IMR-90 (cell line): ENCODE results near the gene TMEM215.

Source experiments
- POLR2A ChIP-seq: IDR thresholded peaks from 2 replicates; pipeline ENCODE4 v1.6.1; 2012; ENCODE audit warnings: mild to moderate bottlenecking, low read depth, low read length
- RFX5 ChIP-seq: IDR thresholded peaks from 2 replicates; pipeline ENCODE4 v1.8.0; 2012; ENCODE audit warnings: low read depth, mild to moderate bottlenecking, low read length, moderate library complexity
- TF ChIP-seq, protein P1 (sequence below): conservative IDR thresholded peaks from 2 replicates; pipeline ENCODE4 v1.5.1; 2012; ENCODE audit warnings: mild to moderate bottlenecking, low read depth, low read length, improper control_type of control experiment

- TF ChIP-seq, protein P1, sequence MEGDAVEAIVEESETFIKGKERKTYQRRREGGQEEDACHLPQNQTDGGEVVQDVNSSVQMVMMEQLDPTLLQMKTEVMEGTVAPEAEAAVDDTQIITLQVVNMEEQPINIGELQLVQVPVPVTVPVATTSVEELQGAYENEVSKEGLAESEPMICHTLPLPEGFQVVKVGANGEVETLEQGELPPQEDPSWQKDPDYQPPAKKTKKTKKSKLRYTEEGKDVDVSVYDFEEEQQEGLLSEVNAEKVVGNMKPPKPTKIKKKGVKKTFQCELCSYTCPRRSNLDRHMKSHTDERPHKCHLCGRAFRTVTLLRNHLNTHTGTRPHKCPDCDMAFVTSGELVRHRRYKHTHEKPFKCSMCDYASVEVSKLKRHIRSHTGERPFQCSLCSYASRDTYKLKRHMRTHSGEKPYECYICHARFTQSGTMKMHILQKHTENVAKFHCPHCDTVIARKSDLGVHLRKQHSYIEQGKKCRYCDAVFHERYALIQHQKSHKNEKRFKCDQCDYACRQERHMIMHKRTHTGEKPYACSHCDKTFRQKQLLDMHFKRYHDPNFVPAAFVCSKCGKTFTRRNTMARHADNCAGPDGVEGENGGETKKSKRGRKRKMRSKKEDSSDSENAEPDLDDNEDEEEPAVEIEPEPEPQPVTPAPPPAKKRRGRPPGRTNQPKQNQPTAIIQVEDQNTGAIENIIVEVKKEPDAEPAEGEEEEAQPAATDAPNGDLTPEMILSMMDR, result no peak
- TF ChIP-seq POLR2A (no peak), RFX5 (no peak)
Measured at GRCh38 chr9:32737378-32737777, 46.0 kb upstream of the TMEM215 start.
